HG02852 (cell line): ENCODE measurements around the gene IDH1.
"Not testable (repeated sequence)": the region's sequence is repeated elsewhere in the genome, so short reads cannot be mapped to it uniquely, and the experiment has no call there.

Experiments used
- ATAC-seq: cut with Tn5 transposase; IDR thresholded peaks from one replicate; pipeline ENCODE4 v1.9.1; 2021; ENCODE audit warnings: mild to moderate bottlenecking, moderate library complexity; ENCODE audit not compliant: unreplicated experiment

IDH1 gene

DNA sequence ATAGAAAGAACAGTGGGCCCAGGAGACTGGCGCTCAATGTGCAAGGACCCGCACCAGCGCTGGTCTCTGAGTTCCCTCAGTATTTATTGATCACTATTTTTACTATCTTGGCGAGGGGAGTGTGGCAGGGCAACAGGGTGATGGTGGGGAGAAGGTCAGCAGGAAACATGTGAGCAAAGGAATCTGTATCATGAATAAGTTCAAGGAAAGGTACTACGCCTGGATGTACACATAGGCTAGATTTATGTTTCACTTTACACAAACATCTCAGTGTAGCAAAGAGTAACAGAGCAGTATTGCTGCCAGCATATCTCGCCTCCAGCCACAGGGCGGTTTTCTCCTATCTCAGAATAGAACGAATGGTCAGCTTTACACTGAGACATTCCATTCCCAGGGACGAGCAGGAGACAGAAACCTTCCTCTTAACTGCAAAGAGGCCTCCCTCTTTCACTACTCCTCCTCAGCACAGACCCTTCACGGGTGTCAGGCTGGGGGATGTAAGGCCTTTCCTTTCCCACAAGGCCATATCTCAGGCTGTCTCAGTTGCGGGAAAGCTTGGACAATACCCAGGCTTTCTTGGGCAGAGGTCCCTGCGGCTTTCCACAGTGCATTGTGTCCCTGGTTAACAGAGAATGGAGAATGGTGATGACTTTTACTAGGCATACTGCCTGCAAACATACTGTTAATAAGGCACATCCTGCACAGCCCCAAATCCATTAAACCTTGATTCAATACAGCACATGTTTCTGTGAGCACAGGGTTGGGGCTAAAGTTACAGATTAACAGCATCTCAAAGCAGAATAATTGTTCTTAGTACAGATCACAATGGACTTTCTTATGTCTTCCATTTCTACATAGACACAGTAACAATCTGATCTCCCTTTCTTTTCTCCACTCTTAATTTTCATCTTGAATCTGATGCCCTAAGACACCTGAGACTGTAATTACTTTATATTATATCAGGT lies 2.3 kb upstream of the IDH1 start:
- not testable (repeated sequence) for ATAC-seq

DNA sequence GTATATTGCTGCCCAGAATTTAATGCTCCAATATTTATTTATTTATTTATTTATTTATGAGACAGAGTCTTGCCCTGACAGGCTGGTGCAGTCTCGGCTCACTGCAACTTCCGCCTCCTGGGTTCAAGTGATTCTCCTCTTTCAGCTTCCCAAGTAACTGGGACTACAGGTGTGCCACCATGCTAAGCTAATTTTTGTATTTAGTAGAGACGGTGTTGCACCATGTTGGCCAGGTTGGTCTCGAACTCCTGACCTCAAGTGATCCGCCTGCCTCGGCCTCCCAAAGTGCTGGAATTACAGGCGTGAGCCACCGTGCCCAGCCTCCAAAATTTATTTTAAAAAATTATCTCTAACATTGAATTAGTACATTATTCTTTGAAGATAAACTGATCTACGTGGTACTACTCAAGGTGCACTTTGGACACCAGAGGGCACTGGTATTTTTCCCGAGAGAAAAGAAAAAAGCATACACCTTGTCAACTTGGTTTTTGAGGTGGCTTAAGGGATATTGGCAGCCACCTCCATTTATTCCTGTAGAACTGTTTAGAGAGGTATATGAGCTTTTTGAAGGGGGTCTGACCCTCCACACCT lies 1.4 kb upstream of the IDH1 start:
- no peak for ATAC-seq

DNA sequence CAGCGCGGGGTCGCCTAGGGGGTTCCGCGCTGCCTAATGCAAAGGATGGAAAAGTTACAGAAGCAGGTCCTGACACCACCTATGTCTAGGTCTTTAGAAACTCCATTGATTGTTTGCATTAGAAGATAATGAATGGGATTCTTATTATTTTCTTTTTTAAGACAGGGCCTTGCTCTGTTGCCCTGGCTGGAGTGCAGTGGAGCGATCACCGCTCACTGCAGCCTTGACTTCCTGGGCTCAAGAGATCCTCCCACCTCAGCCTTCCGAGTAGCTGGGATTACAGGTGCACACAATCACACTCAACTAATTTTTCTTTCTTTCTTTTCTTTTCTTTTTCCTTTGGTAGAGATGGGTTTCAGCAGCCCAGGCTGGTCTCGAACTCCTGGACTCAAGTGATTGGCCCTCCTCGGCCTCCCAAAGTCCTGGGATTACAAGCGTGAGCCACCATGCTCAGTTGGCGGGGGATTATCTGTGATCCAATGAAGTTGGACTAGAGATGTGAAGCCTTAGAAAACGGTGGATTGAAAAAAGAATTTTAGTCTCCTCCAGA lies 761 bp upstream of the IDH1 start:
- peak; percentile 17 for ATAC-seq

DNA sequence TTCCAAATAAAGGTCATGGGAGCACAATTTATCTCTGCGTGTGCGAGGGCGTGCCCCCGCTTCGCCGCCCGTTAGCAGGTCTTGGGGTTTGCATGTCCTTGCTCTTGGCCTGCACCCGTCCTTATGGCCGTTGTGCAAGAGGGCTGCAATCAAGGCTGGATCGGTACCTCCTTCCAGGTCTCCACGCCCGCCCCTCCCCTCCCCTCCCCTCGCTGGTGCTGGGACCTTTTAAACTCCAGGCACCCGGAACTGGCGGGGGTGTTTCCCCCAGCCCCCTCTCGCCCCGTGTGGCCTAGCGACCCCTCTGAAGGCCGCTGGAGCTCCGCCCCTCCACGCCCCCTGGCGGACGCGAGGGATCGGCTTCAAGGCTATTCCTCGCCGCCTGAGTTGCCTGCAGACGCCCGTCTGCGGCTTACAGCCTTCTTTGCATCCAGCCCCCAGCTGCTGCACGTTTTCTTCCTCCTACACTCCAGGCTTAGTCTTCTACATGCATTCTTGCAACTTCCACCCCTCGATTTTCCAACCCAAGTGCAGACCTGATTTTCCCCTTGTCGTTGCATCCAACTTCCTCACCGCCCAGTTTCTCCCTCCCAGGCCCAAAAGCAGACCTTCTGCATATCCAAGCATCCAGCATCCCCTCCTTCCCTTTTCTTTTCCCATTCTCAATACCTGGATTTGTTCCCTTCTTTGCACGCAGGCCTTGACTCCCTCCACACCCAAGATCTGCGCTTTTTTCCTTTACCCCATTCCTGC lies 577 bp downstream of the IDH1 start:
- peak; percentile 64 for ATAC-seq

DNA sequence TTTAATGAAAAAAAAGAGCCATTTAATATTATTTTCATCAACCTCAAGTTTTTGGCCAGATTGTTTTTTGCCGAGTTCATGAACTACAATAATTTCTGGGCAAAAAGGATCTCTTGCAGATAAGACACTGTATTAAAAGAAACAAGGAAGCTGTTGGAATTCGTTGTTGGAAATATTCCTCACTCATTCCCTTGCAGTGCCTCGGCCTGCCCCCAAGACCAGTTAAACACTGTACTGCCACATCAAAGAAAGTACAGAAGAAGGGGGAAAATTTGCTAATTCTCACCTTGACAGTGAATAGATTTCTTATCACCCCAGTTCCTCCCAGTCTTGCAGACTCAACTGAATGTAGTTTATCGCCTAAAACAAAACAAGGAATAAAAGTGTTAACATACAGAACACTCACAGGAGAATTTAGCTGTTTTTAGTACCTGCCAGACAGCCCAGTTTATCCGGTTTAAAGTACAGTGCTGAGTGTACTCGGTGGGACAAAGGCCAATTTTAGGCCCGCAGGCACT lies 1.2 kb downstream of the IDH1 start:
- no peak for ATAC-seq

DNA sequence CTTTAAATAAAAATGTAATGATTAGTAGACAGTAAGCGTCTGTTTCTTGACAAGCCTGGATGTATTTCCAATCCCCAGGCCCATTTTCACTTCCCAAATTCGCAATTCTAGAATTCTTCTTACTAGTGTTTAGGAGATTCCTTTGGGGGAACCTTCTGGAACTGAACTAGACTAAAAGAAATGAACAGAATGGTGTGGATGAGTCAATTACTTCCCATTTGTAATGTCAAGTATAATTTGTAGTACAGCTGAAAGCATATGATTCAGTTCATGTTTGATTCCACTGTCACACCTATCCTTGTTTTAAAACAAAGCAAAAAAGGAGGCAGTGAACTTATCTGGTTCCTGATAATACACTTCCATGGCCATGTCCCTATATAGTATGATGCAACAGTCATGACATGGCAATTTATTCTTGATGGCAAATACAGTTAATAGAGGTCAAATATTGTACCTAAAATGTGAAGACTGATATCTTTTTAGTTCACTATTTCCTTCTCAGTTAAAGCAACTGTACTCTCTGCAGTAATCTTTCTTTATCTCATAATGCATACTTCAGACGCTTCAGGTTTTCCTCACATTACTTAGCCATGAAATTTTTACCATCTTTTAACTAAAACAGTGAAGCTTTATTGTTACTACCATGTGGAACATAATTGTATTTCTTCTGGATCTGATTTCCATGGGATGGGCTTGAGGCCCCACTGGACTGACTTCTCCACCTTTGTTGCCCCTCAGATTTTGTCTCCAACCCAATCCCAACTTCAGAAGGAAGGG lies 2.0 kb downstream of the IDH1 start:
- no peak for ATAC-seq

DNA sequence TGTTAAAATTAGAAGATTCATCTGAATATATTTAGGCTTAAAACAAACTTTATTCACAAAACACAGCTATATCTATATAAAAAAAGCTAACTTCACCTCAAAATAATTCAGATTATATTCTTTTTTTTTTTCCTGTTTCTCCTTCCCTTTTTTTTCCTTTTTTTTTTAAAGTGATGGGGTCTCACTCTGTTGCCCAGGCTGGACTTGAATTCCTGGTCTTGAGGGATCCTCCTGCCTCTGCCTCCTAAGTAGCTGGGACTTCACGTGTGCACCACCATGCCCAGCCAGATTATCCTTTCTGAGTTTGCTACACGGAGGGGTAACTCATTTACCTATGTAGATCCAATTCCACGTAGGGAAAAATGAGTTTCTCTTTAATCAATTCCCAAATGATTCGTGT lies 3.8 kb downstream of the IDH1 start:
- no peak for ATAC-seq

DNA sequence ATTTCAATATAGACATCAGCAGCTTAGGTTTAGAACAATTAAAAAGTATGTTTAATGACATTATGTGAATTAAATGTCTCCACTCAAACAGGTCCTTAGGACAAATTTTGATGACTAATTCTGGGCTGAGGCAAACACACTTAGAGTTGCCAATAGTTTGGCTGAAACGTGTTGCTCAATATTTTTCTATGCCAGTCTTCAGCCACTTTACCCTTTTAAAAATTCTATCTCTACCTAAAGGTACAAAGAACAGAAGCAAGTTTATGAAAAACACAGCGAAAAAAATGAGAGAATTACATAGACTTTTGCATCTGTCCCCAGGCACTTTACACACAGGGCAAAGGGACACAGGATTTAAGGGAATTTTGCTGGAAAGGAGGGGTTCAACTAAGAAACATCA lies 4.5 kb downstream of the IDH1 start:
- no peak for ATAC-seq

DNA sequence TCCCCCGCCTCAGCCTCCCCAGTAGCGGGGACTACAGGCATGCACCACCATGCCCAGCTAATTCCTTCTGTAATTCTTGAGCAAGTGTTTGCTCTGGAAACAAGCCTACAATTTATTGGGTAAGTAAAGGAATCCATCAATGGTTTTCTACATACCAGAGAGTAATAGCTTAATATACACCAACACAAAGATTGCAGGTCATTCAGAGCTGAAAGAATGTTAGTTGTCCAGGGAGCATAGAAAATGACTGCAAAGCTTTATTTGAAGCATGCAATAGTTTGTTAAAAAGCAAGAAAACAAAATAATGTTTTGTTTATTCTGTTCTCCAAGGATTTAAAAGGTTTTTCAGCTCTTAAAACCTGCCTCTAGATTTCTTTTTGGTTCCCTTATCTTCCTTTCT lies 5.6 kb downstream of the IDH1 start:
- ATAC-seq: no peak

DNA sequence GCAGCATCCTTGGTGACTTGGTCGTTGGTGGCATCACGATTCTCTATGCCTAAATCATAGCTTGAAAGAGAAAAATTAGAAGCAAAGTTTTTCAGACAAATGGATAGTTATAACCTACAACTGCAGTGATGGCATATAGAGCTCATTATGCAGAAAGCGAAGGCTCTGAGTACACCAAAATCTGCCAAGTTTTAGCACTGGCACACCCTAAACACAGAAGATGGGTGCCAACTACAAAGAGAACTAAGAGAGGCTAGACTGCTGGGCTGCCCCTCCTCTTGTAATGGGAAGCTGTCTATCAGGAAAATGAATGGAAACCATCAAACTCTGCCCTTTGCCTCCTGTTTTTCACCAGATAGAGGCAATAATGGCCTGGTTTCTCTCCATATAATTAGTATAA lies 6.3 kb downstream of the IDH1 start:
- no peak for ATAC-seq

DNA sequence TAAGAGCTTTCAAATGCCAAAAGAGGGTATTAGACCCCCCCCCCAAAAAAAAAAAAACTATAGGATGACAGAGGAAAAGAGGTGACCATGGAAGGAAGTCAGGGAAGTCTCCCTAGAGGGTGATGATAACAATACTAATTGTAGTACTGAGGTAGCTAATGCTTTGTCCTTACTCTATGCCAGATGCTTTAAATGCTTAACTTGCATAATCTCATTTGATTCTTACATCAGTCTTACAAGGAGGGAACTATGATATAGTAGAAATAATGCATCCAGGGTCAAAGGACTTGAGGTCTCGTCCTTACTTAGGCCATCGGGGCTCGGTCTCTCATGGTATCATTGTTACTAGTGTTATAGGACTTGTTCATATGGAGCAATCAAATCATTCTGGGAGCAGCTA lies 9.1 kb downstream of the IDH1 start:
- no peak for ATAC-seq

DNA sequence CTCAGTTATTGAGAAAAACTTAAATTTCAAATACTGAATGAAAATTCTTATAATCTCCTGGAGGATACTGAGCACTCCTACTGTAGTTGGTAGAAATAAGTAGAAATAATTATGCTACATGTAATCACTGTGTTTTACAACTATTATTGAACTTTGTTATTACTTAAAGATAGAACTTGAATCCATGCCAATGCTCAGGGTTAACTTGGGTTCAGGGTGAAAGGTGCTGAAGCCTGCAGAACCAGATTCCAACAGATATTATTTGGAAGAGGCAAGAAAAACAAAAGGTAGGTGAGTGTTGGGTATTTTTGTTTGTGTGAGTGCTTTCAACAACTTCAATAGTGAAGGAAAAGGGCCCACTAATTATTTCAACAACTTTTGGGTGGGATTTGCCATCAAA lies 10.4 kb downstream of the IDH1 start:
- no peak for ATAC-seq

DNA sequence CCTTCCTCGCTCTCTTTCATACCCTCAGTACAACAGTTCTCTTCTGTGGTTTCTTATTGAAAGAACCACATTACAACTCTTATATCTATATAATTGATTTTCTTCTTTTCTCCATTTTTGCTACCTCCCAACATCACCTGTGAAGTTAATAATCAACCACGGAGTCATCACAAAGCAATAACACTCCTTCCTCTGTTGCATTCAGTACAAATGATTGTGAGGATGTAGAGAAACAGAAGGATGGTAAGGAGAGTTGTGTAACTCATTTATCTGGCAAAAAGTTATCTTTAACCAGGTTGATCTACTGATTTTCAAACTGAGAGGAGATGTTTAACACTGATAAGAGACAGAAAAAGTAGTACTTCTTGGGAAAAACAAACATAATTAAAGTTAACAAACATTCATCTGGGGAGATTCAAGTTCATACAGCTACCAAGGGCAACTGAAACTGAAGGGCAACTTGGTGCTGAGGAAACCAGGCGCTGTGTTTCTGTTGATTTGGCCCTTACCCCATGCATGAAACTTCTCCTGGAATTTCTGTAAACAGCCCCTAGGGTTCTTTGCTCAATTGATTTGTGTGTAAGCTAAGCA lies 14.2 kb downstream of the IDH1 start:
- no peak for ATAC-seq

DNA sequence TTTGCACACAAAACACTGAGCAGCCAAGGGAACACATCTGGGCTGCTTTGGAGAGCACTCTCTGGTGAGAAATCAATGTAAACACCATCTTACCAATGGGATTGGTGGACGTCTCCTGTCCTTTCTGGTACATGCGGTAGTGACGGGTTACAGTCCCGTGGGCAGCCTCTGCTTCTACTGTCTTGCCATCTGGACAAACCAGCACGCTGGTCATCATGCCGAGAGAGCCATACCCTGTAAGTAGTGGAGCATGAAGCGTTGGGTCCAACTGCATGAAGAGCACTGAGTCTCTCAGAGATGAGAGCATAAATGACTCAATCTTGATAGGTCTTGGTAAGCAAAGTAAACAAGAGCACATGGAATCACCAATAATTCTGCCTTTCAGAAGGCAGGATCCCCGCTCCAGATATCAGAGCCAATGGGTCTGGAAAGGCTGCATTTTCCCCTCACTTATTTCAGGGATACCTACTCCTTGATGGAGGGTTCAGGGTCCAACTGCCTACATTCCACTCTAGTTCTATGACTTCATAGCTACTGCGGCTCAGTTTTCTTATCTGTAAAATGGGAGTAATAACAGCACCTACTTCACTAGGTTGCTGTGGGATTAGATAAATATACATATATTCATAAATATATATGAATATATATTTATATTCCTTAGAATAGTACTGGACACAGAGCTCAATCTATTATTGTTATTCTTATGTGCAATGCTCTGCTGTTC lies 14.9 kb downstream of the IDH1 start:
- ATAC-seq: no peak

DNA sequence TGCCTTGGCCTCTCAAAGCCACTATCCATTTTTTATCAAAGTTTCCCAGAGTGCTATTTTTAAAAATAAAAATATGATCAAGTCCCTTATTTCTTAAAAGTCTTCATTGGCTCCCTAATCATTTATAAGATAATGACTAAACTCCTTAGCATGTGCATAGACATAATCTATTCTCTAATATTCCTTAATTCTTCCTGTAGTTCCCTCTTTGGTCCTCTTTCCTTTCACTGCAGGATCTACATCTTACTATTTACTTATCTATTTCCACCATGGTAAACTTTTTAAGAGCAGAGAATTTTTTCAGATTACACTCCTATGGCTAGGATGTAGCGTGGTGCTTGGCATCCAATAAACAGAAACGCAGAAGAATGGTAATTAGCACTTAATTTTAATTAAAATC lies 19.0 kb downstream of the IDH1 start:
- ATAC-seq: no peak

DNA sequence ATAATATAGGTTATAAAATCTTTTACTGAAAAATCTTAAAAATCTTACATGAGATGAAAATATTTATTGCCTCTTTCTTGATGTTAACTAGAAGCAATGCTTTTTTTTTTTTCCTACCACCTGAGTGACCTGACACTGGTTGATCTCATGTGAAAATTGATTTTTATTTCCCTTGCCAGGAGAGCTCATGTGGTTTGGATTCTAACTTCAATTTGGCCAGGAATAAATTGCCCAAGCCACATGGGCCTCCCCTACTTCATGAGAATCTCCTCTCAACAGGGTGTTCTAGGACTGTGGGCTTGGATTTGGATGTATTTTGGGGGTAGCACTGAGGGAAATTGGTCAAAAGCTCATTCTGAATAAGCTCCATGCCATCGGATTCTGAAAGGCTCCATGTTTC lies 20.1 kb downstream of the IDH1 start:
- ATAC-seq: no peak

DNA sequence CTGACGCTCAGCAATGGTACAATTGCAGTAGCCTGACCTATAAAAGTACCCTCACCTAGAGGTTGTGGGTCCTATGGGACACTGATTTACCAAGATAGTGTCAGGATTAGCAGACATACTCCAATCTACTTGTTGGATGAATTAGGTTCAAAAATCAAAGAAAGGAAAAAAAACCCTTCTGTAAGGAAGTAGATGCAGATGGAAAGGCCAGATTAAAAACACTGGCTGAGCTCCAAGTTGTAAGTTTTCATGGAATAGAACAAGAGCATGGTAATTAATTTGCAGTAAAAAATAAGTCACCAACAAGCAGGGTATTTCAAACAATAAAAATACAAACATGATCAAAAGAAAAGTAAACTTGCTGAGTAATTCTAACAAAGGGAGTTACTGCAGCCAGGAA lies 26.4 kb downstream of the IDH1 start:
- no peak for ATAC-seq

DNA sequence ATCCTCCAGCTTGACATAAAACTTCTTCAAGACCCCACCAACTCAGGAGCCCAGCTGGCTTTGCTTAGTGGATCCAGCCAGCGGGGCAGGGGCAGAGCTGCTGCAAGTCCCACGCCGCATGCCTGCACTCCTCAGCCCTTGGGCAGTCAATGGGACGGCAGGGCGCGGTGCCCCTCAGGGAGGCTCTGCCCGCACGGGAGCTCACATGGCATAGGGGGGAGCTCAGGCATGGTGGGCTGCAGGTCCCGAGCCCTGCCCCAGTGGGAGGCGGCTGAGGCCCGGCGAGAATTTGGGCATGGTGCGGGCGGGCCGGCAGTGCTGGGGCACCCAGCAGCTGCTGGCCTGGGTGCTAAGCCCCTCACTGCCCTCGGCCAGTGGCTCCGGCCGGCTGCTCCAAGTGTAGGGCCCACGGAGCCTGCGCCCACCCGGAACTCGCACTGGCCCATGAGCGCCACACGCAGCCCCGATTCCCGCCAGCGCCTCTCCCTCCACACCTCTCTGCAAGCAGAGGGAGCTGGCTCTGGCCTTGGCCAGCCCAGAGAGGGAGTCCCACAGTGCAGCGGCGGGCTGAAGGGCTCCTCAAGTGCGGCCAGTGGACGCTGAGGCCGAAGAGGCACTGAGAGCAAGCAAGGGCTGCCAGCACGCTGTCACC lies 27.2 kb downstream of the IDH1 start:
- ATAC-seq: no peak

DNA sequence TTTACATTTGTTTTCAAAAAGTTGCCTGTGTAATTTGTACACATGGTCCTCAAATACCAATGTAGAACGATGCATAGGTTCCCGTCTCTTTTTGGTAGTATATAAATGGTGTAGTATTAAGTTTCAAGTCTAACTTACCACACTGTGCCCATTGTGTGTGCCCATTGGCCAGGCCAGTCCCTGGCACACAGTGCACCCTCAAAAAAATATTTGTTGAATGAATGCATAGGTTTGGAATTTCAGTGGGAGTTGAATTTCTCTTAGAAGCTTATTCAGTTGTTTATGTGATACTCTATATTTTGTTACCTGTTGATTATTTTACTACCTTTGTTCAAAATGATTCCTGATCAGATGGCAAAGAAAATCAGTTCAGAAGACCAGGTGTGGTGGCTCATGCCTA lies 30.1 kb downstream of the IDH1 start:
- ATAC-seq: no peak
